Caco-2 (cell line): ENCODE results near the gene AP1S3. TPM values are rescaled to one million over a fixed set of nuclear protein-coding genes. Genes with fewer than 3 reads are reported as not detected.

Experiments
- BruUV-seq: library from RNA; stranded (reverse); fragments of 400-500 nt; replicated peaks from 2 replicates; lab custom pipeline; 2021; lab: Mats Ljungman, UMichigan
- CTCF ChIA-PET: fragments of 300-600 bp; sonication (Branson Sonifier 250); formaldehyde crosslinking; loops from one replicate; lab custom pipeline; 2022; ENCODE audit warnings: antibody characterized with exemption; lab: Charles Lee
- POLR2A ChIA-PET: fragments of 300-600 bp; sonication (Branson Sonifier 250); formaldehyde crosslinking; loops from one replicate; lab custom pipeline; 2022; ENCODE audit warnings: antibody characterized with exemption; lab: Charles Lee
- DNase-seq, 2 experiments: peaks; one replicate each; pipeline versions ENCODE4 v3.0.0 to v3.0.0-alpha.2; 2020 to 2022
- H3K27me3 ChIP-seq: replicated peaks from 2 replicates; pipeline ENCODE4 v1.6.0; 2011; ENCODE audit warnings: low read length; ENCODE audit not compliant: control insufficient read depth, insufficient read depth
- H3K36me3 ChIP-seq: 2 replicates; pipeline ENCODE4 v1.5.1; 2011; ENCODE audit warnings: low read length; ENCODE audit not compliant: control insufficient read depth, insufficient read depth
- H3K4me1 ChIP-seq: fragments of 250-450 bp; sonication (Bioruptor Pico); 2 replicates; pipeline ENCODE4 v1.5.1; 2020; ENCODE audit warnings: mild to moderate bottlenecking
- H3K4me3 ChIP-seq: 2 replicates; pipeline ENCODE4 v1.5.1; 2011; ENCODE audit warnings: low read depth, mild to moderate bottlenecking, control low read depth, low read length
- H3K9me3 ChIP-seq: fragments of 250-450 bp; sonication (Bioruptor Pico); 2 replicates; pipeline ENCODE4 v1.5.1; 2020; ENCODE audit warnings: mild to moderate bottlenecking, moderate library complexity
- H3K27ac Mint-ChIP-seq: one replicate; pipeline ENCODE4 v1.8.0; 2022; ENCODE audit warnings: mixed read lengths; ENCODE audit not compliant: unreplicated experiment
- H3K27me3 Mint-ChIP-seq: one replicate; pipeline ENCODE4 v1.8.0; 2022; ENCODE audit warnings: mixed read lengths; ENCODE audit not compliant: insufficient read depth, unreplicated experiment
- H3K36me3 Mint-ChIP-seq: one replicate; pipeline ENCODE4 v1.8.0; 2022; ENCODE audit warnings: mild to moderate bottlenecking, mixed read lengths; ENCODE audit not compliant: insufficient read depth, unreplicated experiment
- H3K4me1 Mint-ChIP-seq: one replicate; pipeline ENCODE4 v1.8.0; 2022; ENCODE audit warnings: low read depth, mixed read lengths; ENCODE audit not compliant: unreplicated experiment
- H3K4me3 Mint-ChIP-seq: one replicate; pipeline ENCODE4 v1.8.0; 2022; ENCODE audit warnings: mild to moderate bottlenecking, moderate library complexity, mixed read lengths; ENCODE audit not compliant: unreplicated experiment
- H3K9me3 Mint-ChIP-seq: one replicate; pipeline ENCODE4 v1.8.0; 2022; ENCODE audit warnings: mixed read lengths; ENCODE audit not compliant: unreplicated experiment
- CTCF ChIP-seq, 2 experiments: fragments of 200-600 bp in 1 of 2; IDR thresholded peaks; 1 replicate in 1 of 2; 2 replicates in 1 of 2; pipeline versions ENCODE4 v1.5.1 to v1.8.0; 2011 to 2022; ENCODE audit warnings: antibody characterized with exemption in 1 of 2, control low read depth in 1 of 2, inconsistent platforms in 1 of 2, low read depth in 1 of 2, low read length in 1 of 2, mild to moderate bottlenecking in 1 of 2, moderate library complexity in 1 of 2; ENCODE audit not compliant: insufficient read depth in 1 of 2, severe bottlenecking in 1 of 2, unreplicated experiment in 1 of 2
- intact Hi-C: fragments of 100-400 bp; cut with micrococcal nuclease; formaldehyde crosslinking; loops from one replicate; pipeline ENCODE4 v1.10.0; 2022; ENCODE audit not compliant: unreplicated experiment
- total RNA-seq: library from RNA; stranded (reverse); gene quantifications from 2 replicates; pipeline ENCODE4 v1.2.3, GENCODE V29; 2022

AP1S3 gene
- total RNA-seq, 1 experiment from 2014 or later = 180 TPM

GRCh38 chr2:223720367-223720766 is 117.0 kb downstream of the AP1S3 start:
- Histone ChIP-seq H3K36me3 (no peaks in the 10 kb centered on the region), H3K4me3 (no peak overlapping the region), H3K9me3 (peaks cover 14% of the 10 kb centered on the region), H3K27me3 (no peaks in the 10 kb centered on the region), H3K4me1 (peaks cover 14% of the 10 kb centered on the region)
- peaks cover 22% of the 10 kb centered on the region for H3K9me3 Mint-ChIP-seq
- peaks cover 6% of the 10 kb centered on the region for H3K36me3 Mint-ChIP-seq
- no peak for TF ChIP-seq CTCF (IDR thresholded peaks at IDR 0.05; ENCODE audit: insufficient read depth in 1 of 2, low read depth in 1 of 2, low read length in 1 of 2, severe bottlenecking in 1 of 2, unreplicated experiment in 1 of 2)
- no TSS peak for BruUV-seq
- no peak for DNase-seq
- H3K4me1 Mint-ChIP-seq = peaks cover 8% of the 10 kb centered on the region
- CTCF ChIA-PET = no interaction called here
- POLR2A ChIA-PET = no interaction called here
- H3K4me3 Mint-ChIP-seq = no peak overlapping the region
- no peak overlapping the region for H3K27ac Mint-ChIP-seq
- intact Hi-C loops = no loop called here
- no peaks in the 10 kb centered on the region for H3K27me3 Mint-ChIP-seq

GRCh38 chr2:223712642-223713041 is 124.7 kb downstream of the AP1S3 start:
- no peak for DNase-seq
- intact Hi-C loops = no loop called here
- BruUV-seq = no TSS peak
- Mint-ChIP-seq H3K27ac (no peak overlapping the region), H3K9me3 (no peaks in the 10 kb centered on the region), H3K4me1 (no peaks in the 10 kb centered on the region), H3K27me3 (no peaks in the 10 kb centered on the region), H3K36me3 (no peaks in the 10 kb centered on the region), H3K4me3 (no peak overlapping the region)
- Histone ChIP-seq H3K4me3 (no peak overlapping the region), H3K4me1 (no peaks in the 10 kb centered on the region), H3K9me3 (no peaks in the 10 kb centered on the region; the same call in 1 of the 2 replicates), H3K27me3 (no peaks in the 10 kb centered on the region), H3K36me3 (no peaks in the 10 kb centered on the region)
- TF ChIP-seq CTCF (IDR thresholded peaks at IDR 0.05; ENCODE audit: insufficient read depth in 1 of 2, low read depth in 1 of 2, low read length in 1 of 2, severe bottlenecking in 1 of 2, unreplicated experiment in 1 of 2) = no peak
- POLR2A ChIA-PET = no interaction called here
- CTCF ChIA-PET = no interaction called here

DNA sequence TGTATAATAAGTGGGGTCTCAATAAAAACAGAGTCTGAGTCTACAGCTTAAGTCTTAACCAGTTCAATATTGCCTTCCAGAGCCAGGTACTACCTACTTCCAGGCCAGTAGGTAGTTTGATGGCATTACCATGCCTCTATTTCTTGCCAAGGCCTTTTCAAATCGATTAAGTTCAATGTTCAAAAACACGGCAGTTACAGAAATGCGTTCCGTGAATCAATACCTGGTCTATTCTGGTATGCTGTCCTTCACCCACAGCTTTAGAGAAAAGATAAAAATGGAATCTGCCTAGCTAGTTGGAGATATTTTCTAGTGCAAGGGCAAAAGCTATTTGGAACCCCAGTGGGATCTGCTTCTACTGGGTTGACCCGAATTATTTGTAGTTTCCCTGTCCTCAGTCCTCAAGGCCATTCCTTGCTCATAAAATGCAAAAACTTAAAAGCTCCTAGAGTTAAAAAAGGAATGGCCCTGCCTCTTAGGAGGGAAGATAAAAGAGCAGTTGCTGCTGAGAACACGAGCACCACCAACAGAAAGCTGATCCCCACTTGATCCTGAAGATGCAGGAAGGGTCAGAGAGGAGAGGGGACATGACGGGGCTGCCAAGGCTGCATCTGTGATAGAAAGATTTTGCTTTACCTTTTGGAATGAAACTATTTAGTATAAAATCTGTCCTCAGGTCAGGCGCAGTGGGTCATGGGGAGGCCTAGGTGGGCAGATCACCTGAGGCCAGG is 125.6 kb downstream of the AP1S3 start:
- Mint-ChIP-seq H3K4me3 (no peak overlapping the region), H3K4me1 (no peaks in the 10 kb centered on the region), H3K27me3 (no peaks in the 10 kb centered on the region), H3K36me3 (no peaks in the 10 kb centered on the region), H3K9me3 (no peaks in the 10 kb centered on the region), H3K27ac (no peak overlapping the region)
- BruUV-seq = no TSS peak
- POLR2A ChIA-PET = no interaction called here
- CTCF ChIA-PET = no interaction called here
- intact Hi-C loops = no loop called here
- Histone ChIP-seq H3K4me1 (no peaks in the 10 kb centered on the region), H3K36me3 (no peaks in the 10 kb centered on the region), H3K9me3 (no peaks in the 10 kb centered on the region), H3K4me3 (no peak overlapping the region), H3K27me3 (no peaks in the 10 kb centered on the region)
- no peak for DNase-seq
- TF ChIP-seq CTCF (IDR thresholded peaks at IDR 0.05; ENCODE audit: insufficient read depth in 1 of 2, low read depth in 1 of 2, low read length in 1 of 2, severe bottlenecking in 1 of 2, unreplicated experiment in 1 of 2) = no peak

Other genes with a start within 250 kb of the AP1S3 start
- gene SCG2, start 235.2 kb downstream of the AP1S3 start, total RNA-seq = 0.35 and 0.41 TPM in 2 replicates
- gene WDFY1, start 107.8 kb upstream of the AP1S3 start, total RNA-seq = 110 and 123 TPM in 2 replicates
- 64.9 and 66.6 TPM in 2 replicates for gene MRPL44, start 119.9 kb upstream of the AP1S3 start, total RNA-seq
- gene SERPINE2, start 201.7 kb upstream of the AP1S3 start, total RNA-seq = 3.8 and 4.7 TPM in 2 replicates